GM12878 (cell line): ENCODE measurements around the gene SEMA5A. TPM values are rescaled to one million over a fixed set of nuclear protein-coding genes. Genes with fewer than 3 reads are reported as not detected.

ENCODE experiments used
- ATAC-seq: fragments of 200-7000 bp; cut with Tn5 transposase; 3 replicates; pipeline ENCODE4 v1.9.1; 2020; ENCODE audit warnings: mild to moderate bottlenecking, moderate library complexity
- BruUV-seq: library from RNA; stranded (reverse); fragments of 400-500 nt; replicated peaks from 2 replicates; lab custom pipeline; 2021; lab: Mats Ljungman, UMichigan
- CTCF ChIA-PET: fragments of 300-600 bp; sonication (Branson Sonifier 250); formaldehyde crosslinking; extraction: SDS; loops from one replicate; lab custom pipeline; 2021; ENCODE audit warnings: inconsistent platforms; lab: Yijun Ruan, JAX
- POLR2A ChIA-PET: fragments of 350-600 bp; formaldehyde crosslinking; extraction: SDS; loops from one replicate; lab custom pipeline; 2021; ENCODE audit warnings: inconsistent platforms; lab: Charles Lee
- RAD21 ChIA-PET: fragments of 300-600 bp; sonication (Branson Sonifier 250); formaldehyde crosslinking; loops from one replicate; lab custom pipeline; 2023; ENCODE audit warnings: antibody characterized with exemption; ENCODE audit not compliant: unreplicated experiment; lab: Charles Lee
- SMC1A ChIA-PET: fragments of 300-600 bp; sonication (Branson Sonifier 250); formaldehyde crosslinking; loops from one replicate; lab custom pipeline; 2023; ENCODE audit not compliant: unreplicated experiment, uncharacterized antibody; lab: Charles Lee
- DNase-seq: peaks from one replicate; pipeline ENCODE4 v3.0.0-alpha.2; 2011; ENCODE audit warnings: low read depth, low spot score
- FAIRE-seq: peaks from 3 replicates; lab custom pipeline; 2011; peaks lifted over from hg19 to GRCh38; lab: Jason Lieb, UNC
- H2AFZ ChIP-seq: 2 replicates; pipeline ENCODE4 v1.6.0; 2011; ENCODE audit warnings: low read depth, low read length, control low read depth; ENCODE audit not compliant: control insufficient read depth
- H3K27ac ChIP-seq: 2 replicates; pipeline ENCODE4 v1.5.1; 2011; ENCODE audit warnings: control low read depth; ENCODE audit not compliant: control insufficient read depth, insufficient read depth
- H3K27me3 ChIP-seq, 2 experiments: replicated peaks in 1 of 2; 2 replicates each; pipeline versions ENCODE4 v1.6.0 to v1.6.1; 2011; ENCODE audit warnings: low read length in 1 of 2; ENCODE audit not compliant: control insufficient read depth in 2 of 2, insufficient read depth in 2 of 2
- H3K36me3 ChIP-seq, 2 experiments: 2 replicates each; pipeline ENCODE4 v1.5.1; 2011; ENCODE audit warnings: low read length in 1 of 2; ENCODE audit not compliant: control insufficient read depth in 2 of 2, insufficient read depth in 2 of 2
- H3K4me1 ChIP-seq: 2 replicates; pipeline ENCODE4 v1.6.1; 2011; ENCODE audit warnings: mild to moderate bottlenecking, low read length, moderate library complexity, mixed read lengths; ENCODE audit not compliant: control insufficient read depth, insufficient read depth
- H3K4me2 ChIP-seq: 2 replicates; pipeline ENCODE4 v1.6.0; 2011; ENCODE audit warnings: control low read depth; ENCODE audit not compliant: control insufficient read depth, insufficient read depth
- H3K4me3 ChIP-seq: fragments of 200-600 bp; sonication (generic); 2 replicates; pipeline ENCODE4 v1.5.1; 2016
- H3K79me2 ChIP-seq: 2 replicates; pipeline ENCODE4 v1.6.0; 2011; ENCODE audit warnings: low read length; ENCODE audit not compliant: control insufficient read depth, insufficient read depth
- H3K9ac ChIP-seq: 2 replicates; pipeline ENCODE4 v1.8.0; 2011; ENCODE audit warnings: low read length, control low read depth, mixed read lengths; ENCODE audit not compliant: control insufficient read depth, insufficient read depth
- H3K9me3 ChIP-seq: replicated peaks from 3 replicates; pipeline ENCODE4 v1.5.1; 2011; ENCODE audit warnings: mild to moderate bottlenecking, low read length; ENCODE audit not compliant: control insufficient read depth, insufficient read depth
- H4K20me1 ChIP-seq: 2 replicates; pipeline ENCODE4 v1.6.0; 2011; ENCODE audit not compliant: control insufficient read depth, insufficient read depth
- CBX3 ChIP-seq: fragments of 200-600 bp; sonication (generic); IDR thresholded peaks from 2 replicates; pipeline ENCODE4 v1.6.1; 2016; ENCODE audit warnings: low read depth, borderline replicate concordance
- ELK1 ChIP-seq: IDR thresholded peaks from 2 replicates; pipeline ENCODE4 v1.6.1; 2012; ENCODE audit warnings: low read depth, low read length, improper control_type of control experiment
- FOXK2 ChIP-seq: fragments of 450-650 bp; IDR thresholded peaks from 2 replicates; pipeline ENCODE4 v1.6.1; 2017; ENCODE audit warnings: mild to moderate bottlenecking, moderate library complexity
- IKZF1 ChIP-seq: fragments of 450-650 bp; conservative IDR thresholded peaks from 2 replicates; pipeline ENCODE4 v1.6.1; 2017; ENCODE audit warnings: antibody characterized with exemption, mild to moderate bottlenecking
- IRF3 ChIP-seq: fragments of 450-650 bp; IDR thresholded peaks from 2 replicates; pipeline ENCODE4 v1.6.1; 2014; ENCODE audit warnings: mild to moderate bottlenecking
- JUND ChIP-seq: IDR thresholded peaks from 2 replicates; pipeline ENCODE4 v1.6.1; 2012; ENCODE audit warnings: low read depth, mild to moderate bottlenecking, low read length, improper control_type of control experiment, moderate library complexity
- RAD21 ChIP-seq: IDR thresholded peaks from 2 replicates; pipeline ENCODE4 v1.6.1; 2011; ENCODE audit warnings: mild to moderate bottlenecking, low read depth, low read length, moderate library complexity; ENCODE audit not compliant: insufficient read depth
- SIN3A ChIP-seq: IDR thresholded peaks from 2 replicates; pipeline ENCODE4 v1.6.1; 2012; ENCODE audit warnings: low read depth, low read length, improper control_type of control experiment
- SMARCA5 ChIP-seq: fragments of 450-650 bp; IDR thresholded peaks from 2 replicates; pipeline ENCODE4 v1.6.1; 2017; ENCODE audit warnings: mild to moderate bottlenecking
- SUPT20H ChIP-seq: IDR thresholded peaks from 2 replicates; pipeline ENCODE4 v1.6.1; 2011; ENCODE audit warnings: low read depth, mild to moderate bottlenecking, low read length, moderate library complexity, borderline replicate concordance; ENCODE audit not compliant: control insufficient read depth
- USF1 ChIP-seq: IDR thresholded peaks from 2 replicates; pipeline ENCODE4 v1.6.1; 2011; ENCODE audit warnings: borderline replicate concordance, low read depth, mild to moderate bottlenecking, moderate library complexity, mixed read lengths, low read length; ENCODE audit not compliant: insufficient read depth; ENCODE audit errors: extremely low read length
- USF2 ChIP-seq: IDR thresholded peaks from 2 replicates; pipeline ENCODE4 v1.6.1; 2011; ENCODE audit warnings: low read depth, low read length, improper control_type of control experiment, borderline replicate concordance
- WGBS: methylation state at CpG from one replicate; pipeline ENCODE4 v1.1.6; 2016; ENCODE audit warnings: low lambda C conversion rate; ENCODE audit not compliant: insufficient replicate concordance, insufficient coverage; ENCODE audit errors: missing lambda C conversion rate; 5-methylcytosine and 5-hydroxymethylcytosine counted together
- in situ Hi-C: fragments of 300-500 bp; cut with MboI; formaldehyde crosslinking; loops from 9 replicates; pipeline ENCODE4 v1.14.3; 2018; ENCODE audit warnings: mixed read lengths
- intact Hi-C: fragments of 100-400 bp; cut with micrococcal nuclease; formaldehyde crosslinking; loops from one replicate; pipeline ENCODE4 v1.14.2; 2022; ENCODE audit not compliant: unreplicated experiment
- polyA plus RNA-seq, 11 experiments: library from polyadenylated mRNA; depleted of rRNA in 4 of 11; unstranded in 6 of 11; stranded (reverse) in 5 of 11; fragments of >200 nt; fragmentation: Nextera tagmentation in 4 of 11; fragmentation: Illumina TruSeq in 1 of 11; extraction: Ambion mirVana in 4 of 11; extraction: Trizol in 1 of 11; gene quantifications; 1 replicate in 1 of 11; 2 replicates in 10 of 11; pipeline versions ENCODE4 v1.2.1 to v1.2.3, GENCODE V29; 2011 to 2016; ENCODE audit warnings: inconsistent platforms in 2 of 11, missing spikeins in 2 of 11, low read depth in 1 of 11
- total RNA-seq, 4 experiments: library from RNA; depleted of rRNA in 3 of 4; stranded (reverse); fragments of >200 nt in 3 of 4; fragmentation: Illumina TruSeq in 1 of 4; extraction: Trizol in 1 of 4; gene quantifications; 2 replicates each; pipeline versions ENCODE4 v1.2.1 to v1.2.3, GENCODE V29; 2013 to 2021
- TF ChIP-seq, protein P1 (sequence below): fragments of 450-650 bp; IDR thresholded peaks from 2 replicates; pipeline ENCODE4 v1.6.1; 2016; ENCODE audit warnings: mild to moderate bottlenecking

SEMA5A gene
- total and polyA plus RNA-seq, 10 of the 15 experiments (the other 5 are each of a cell fraction or from before 2014, with no cell fraction given) = 0.03 to 2.4 (median 0.09) TPM; not detected in 1

- Histone ChIP-seq H2AFZ (no peak overlapping the region), H3K27ac (no peak overlapping the region), H3K4me2 (no peak overlapping the region), H3K79me2 (no peaks in the 10 kb centered on the region), H3K27me3 (no peaks in the 10 kb centered on the region), H3K4me3 (no peak overlapping the region), H4K20me1 (no peaks in the 10 kb centered on the region), H3K4me1 (no peaks in the 10 kb centered on the region), H3K36me3 (no peaks in the 10 kb centered on the region), H3K9ac (no peak overlapping the region), H3K9me3 (no peaks in the 10 kb centered on the region)
- CTCF ChIA-PET = no interaction called here
- 2% methylated on average over 2 of the region's 2 CpGs for WGBS
- no peak for ATAC-seq
- TF ChIP-seq RAD21 (no peak), IRF3 (no peak), FOXK2 (no peak), SUPT20H (no peak), ELK1 (no peak), JUND (no peak), IKZF1 (no peak), CBX3 (no peak), USF1 (no peak), USF2 (no peak), SIN3A (no peak), SMARCA5 (no peak)
- TF ChIP-seq, protein P1, sequence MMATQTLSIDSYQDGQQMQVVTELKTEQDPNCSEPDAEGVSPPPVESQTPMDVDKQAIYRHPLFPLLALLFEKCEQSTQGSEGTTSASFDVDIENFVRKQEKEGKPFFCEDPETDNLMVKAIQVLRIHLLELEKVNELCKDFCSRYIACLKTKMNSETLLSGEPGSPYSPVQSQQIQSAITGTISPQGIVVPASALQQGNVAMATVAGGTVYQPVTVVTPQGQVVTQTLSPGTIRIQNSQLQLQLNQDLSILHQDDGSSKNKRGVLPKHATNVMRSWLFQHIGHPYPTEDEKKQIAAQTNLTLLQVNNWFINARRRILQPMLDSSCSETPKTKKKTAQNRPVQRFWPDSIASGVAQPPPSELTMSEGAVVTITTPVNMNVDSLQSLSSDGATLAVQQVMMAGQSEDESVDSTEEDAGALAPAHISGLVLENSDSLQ = no peak
- POLR2A ChIA-PET = no interaction called here
- no TSS peak for BruUV-seq
- FAIRE-seq = no peak
- SMC1A ChIA-PET = no interaction called here
- no peak for DNase-seq
- in situ Hi-C loops (no loop called here), intact Hi-C loops (no loop called here)
- RAD21 ChIA-PET = no interaction called here
Observed at GRCh38 chr5:9263656-9264055, 282.2 kb downstream of the SEMA5A start.
